HUES64 (cell line): Measurements from ENCODE around the gene DLX2.
"Not testable (repeated sequence)": the region's sequence is repeated elsewhere in the genome, so short reads cannot be mapped to it uniquely, and the experiment has no call there.

Source experiments
- H3K27ac ChIP-seq: 2 replicates; pipeline ENCODE4 v1.7.0; 2013; ENCODE audit warnings: low read depth, low read length, inconsistent platforms
- H3K27me3 ChIP-seq: 2 replicates; pipeline ENCODE4 v1.6.1; 2013; ENCODE audit warnings: mild to moderate bottlenecking, low read length; ENCODE audit not compliant: insufficient read depth
- H3K36me3 ChIP-seq: 2 replicates; pipeline ENCODE4 v1.6.1; 2013; ENCODE audit warnings: mild to moderate bottlenecking, low read length; ENCODE audit not compliant: insufficient read depth
- H3K4me1 ChIP-seq: 2 replicates; pipeline ENCODE4 v1.6.1; 2013; ENCODE audit warnings: mild to moderate bottlenecking, low read length, moderate library complexity; ENCODE audit not compliant: insufficient read depth
- H3K4me3 ChIP-seq: 2 replicates; pipeline ENCODE4 v1.5.1; 2013; ENCODE audit warnings: mild to moderate bottlenecking, low read length, moderate library complexity
- H3K9ac ChIP-seq: 2 replicates; pipeline ENCODE4 v1.6.1; 2013; ENCODE audit warnings: mild to moderate bottlenecking, low read depth, low read length
- H3K9me3 ChIP-seq: 2 replicates; pipeline ENCODE4 v1.6.1; 2013; ENCODE audit warnings: low read depth, low read length; ENCODE audit not compliant: insufficient read depth
- WGBS: fragments of 150-250, 120-280 bp; methylation state at CpG from one replicate; pipeline ENCODE4 v1.1.7; 2013; ENCODE audit warnings: missing lambda C conversion rate; 5-methylcytosine and 5-hydroxymethylcytosine counted together

The DLX2 gene

GRCh38 chr2:172074254-172074653 is 28.4 kb downstream of the DLX2 start:
- WGBS = 100% methylated on average over 1 of the region's 1 CpG

GRCh38 chr2:172073518-172073917 is 29.2 kb downstream of the DLX2 start:
- Histone ChIP-seq H3K27ac (no peak overlapping the region), H3K4me1 (0 out of 2 replicates have a peak, but pooled peaks cover 5% of the 10 kb centered on the region), H3K27me3 (peaks cover 37% of the 10 kb centered on the region), H3K9ac (no peak overlapping the region), H3K36me3 (no peaks in the 10 kb centered on the region), H3K4me3 (no peak overlapping the region), H3K9me3 (no peaks in the 10 kb centered on the region)
- WGBS = 88% methylated on average over 2 of the region's 4 CpGs

More at GRCh38 chr2:172074254-172074653, 28.4 kb downstream of the DLX2 start:
- Histone ChIP-seq H3K9me3 (no peaks in the 10 kb centered on the region), H3K36me3 (no peaks in the 10 kb centered on the region), H3K4me3 (no peak overlapping the region), H3K27ac (no peak overlapping the region), H3K27me3 (peaks cover 44% of the 10 kb centered on the region), H3K9ac (no peak overlapping the region), H3K4me1 (0 out of 2 replicates have a peak, but pooled peaks cover 6% of the 10 kb centered on the region)

- no peaks in the 10 kb centered on the region for H3K36me3 ChIP-seq
- H3K27ac ChIP-seq = no peak overlapping the region
- H3K4me3 ChIP-seq = no peak overlapping the region
- H3K27me3 ChIP-seq = peaks cover 29% of the 10 kb centered on the region
- no peaks in the 10 kb centered on the region for H3K9me3 ChIP-seq
- WGBS = 94% methylated on average over 1 of the region's 2 CpGs
- 0 out of 2 replicates have a peak, but pooled peaks cover 5% of the 10 kb centered on the region for H3K4me1 ChIP-seq
- H3K9ac ChIP-seq = no peak overlapping the region
Observed at GRCh38 chr2:172072706-172073105, 30.0 kb downstream of the DLX2 start.

- peaks cover 25% of the 10 kb centered on the region for H3K27me3 ChIP-seq
- WGBS = 84% methylated on average over 3 of the region's 3 CpGs
- no peak overlapping the region for H3K9ac ChIP-seq
- H3K36me3 ChIP-seq = no peaks in the 10 kb centered on the region
- no peak overlapping the region for H3K27ac ChIP-seq
- H3K4me3 ChIP-seq = no peak overlapping the region
- 0 out of 2 replicates have a peak, but pooled peaks cover 5% of the 10 kb centered on the region for H3K4me1 ChIP-seq
- no peaks in the 10 kb centered on the region for H3K9me3 ChIP-seq
Observed at GRCh38 chr2:172072303-172072702, 30.4 kb downstream of the DLX2 start.

GRCh38 chr2:172070936-172071335 is 31.8 kb downstream of the DLX2 start:
- H3K27ac ChIP-seq = no peak overlapping the region
- WGBS = 71% methylated on average over 1 of the region's 1 CpG

GRCh38 chr2:172067905-172068304 is 34.8 kb downstream of the DLX2 start:
- H3K9me3 ChIP-seq, H3K4me3 ChIP-seq, H3K36me3 ChIP-seq, H3K27ac ChIP-seq, H3K4me1 ChIP-seq, H3K27me3 ChIP-seq, H3K9ac ChIP-seq: not testable (repeated sequence)
- WGBS = 93% methylated on average over 4 of the region's 4 CpGs

More at GRCh38 chr2:172070936-172071335, 31.8 kb downstream of the DLX2 start:
- Histone ChIP-seq H3K4me1 (0 out of 2 replicates have a peak, but pooled peaks cover 5% of the 10 kb centered on the region), H3K36me3 (no peaks in the 10 kb centered on the region), H3K9ac (no peak overlapping the region), H3K27me3 (peaks cover 11% of the 10 kb centered on the region; the same call in 1 of the 2 replicates), H3K9me3 (no peaks in the 10 kb centered on the region), H3K4me3 (no peak overlapping the region)

GRCh38 chr2:172066394-172066886 is 36.3 kb downstream of the DLX2 start:
- Histone ChIP-seq H3K4me1 (no peaks in the 10 kb centered on the region), H3K27ac (no peak overlapping the region), H3K4me3 (no peak overlapping the region), H3K9ac (no peak overlapping the region), H3K36me3 (0 out of 2 replicates have a peak, but pooled peaks cover 4% of the 10 kb centered on the region), H3K9me3 (no peaks in the 10 kb centered on the region), H3K27me3 (no peaks in the 10 kb centered on the region)
- WGBS = 87% methylated on average over 4 of the region's 4 CpGs

- 85% methylated on average over 4 of the region's 4 CpGs for WGBS
Observed at GRCh38 chr2:172065111-172065510, 37.6 kb downstream of the DLX2 start.

GRCh38 chr2:172063446-172063845 is 39.3 kb downstream of the DLX2 start:
- Histone ChIP-seq H3K27me3 (no peaks in the 10 kb centered on the region), H3K9me3 (no peaks in the 10 kb centered on the region), H3K4me1 (no peaks in the 10 kb centered on the region), H3K36me3 (0 out of 2 replicates have a peak, but pooled peaks cover 4% of the 10 kb centered on the region), H3K9ac (no peak overlapping the region), H3K4me3 (no peak overlapping the region), H3K27ac (no peak overlapping the region)
- 95% methylated on average over 9 of the region's 9 CpGs for WGBS

More at GRCh38 chr2:172065111-172065510, 37.6 kb downstream of the DLX2 start:
- Histone ChIP-seq H3K27ac (no peak overlapping the region), H3K36me3 (0 out of 2 replicates have a peak, but pooled peaks cover 4% of the 10 kb centered on the region), H3K4me3 (no peak overlapping the region), H3K4me1 (no peaks in the 10 kb centered on the region), H3K9ac (no peak overlapping the region), H3K27me3 (no peaks in the 10 kb centered on the region), H3K9me3 (no peaks in the 10 kb centered on the region)

GRCh38 chr2:172062402-172063004 is 40.2 kb downstream of the DLX2 start:
- Histone ChIP-seq H3K4me3 (no peak overlapping the region), H3K27me3 (no peaks in the 10 kb centered on the region), H3K9ac (no peak overlapping the region), H3K4me1 (no peaks in the 10 kb centered on the region), H3K9me3 (no peaks in the 10 kb centered on the region), H3K36me3 (0 out of 2 replicates have a peak, but pooled peaks cover 4% of the 10 kb centered on the region), H3K27ac (no peak overlapping the region)
- 91% methylated on average over 1 of the region's 1 CpG for WGBS

GRCh38 chr2:172060118-172060517 is 42.6 kb downstream of the DLX2 start:
- H3K9me3 ChIP-seq, H3K9ac ChIP-seq, H3K27me3 ChIP-seq, H3K4me3 ChIP-seq, H3K27ac ChIP-seq, H3K4me1 ChIP-seq, H3K36me3 ChIP-seq: not testable (repeated sequence)
- 97% methylated on average over 5 of the region's 5 CpGs for whole genome bisulfite sequencing
